Ramos (cell line): ENCODE results near the gene P2RY2.
"Not testable (repeated sequence)": the region's sequence is repeated elsewhere in the genome, so short reads cannot be mapped to it uniquely, and the experiment has no call there.

ENCODE experiments used
- in situ Hi-C: fragments of 300-500 bp; cut with MboI; formaldehyde crosslinking; loops from one replicate; pipeline ENCODE4 v1.14.3; 2022; ENCODE audit warnings: low sequenced_read_pairs; ENCODE audit not compliant: unreplicated experiment

Gene P2RY2

GRCh38 chr11:73186886-73187285, 31.2 kb upstream of the P2RY2 start:
- in situ Hi-C loops: no loop called here

DNA sequence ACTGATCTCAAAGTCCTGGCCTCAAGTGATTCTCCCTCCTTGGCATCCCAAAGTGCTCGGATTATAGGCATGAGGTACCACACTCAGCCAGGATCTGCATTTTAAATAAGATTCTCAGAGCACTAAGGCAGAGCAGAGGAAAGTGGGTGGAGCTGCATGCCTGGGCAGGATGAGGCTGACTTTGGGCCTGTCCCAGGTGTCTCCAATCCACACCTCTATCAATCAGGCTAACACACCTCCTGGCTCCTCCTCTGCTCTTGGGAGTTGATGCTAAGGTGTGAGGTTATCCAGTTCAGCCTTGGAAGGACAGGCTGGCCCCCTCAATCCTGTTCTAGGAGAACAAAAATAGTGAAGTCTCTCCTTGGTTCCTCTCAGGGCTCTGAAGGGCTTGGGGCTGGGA, 30.2 kb upstream of the P2RY2 start:
- in situ Hi-C loops: no loop called here

DNA sequence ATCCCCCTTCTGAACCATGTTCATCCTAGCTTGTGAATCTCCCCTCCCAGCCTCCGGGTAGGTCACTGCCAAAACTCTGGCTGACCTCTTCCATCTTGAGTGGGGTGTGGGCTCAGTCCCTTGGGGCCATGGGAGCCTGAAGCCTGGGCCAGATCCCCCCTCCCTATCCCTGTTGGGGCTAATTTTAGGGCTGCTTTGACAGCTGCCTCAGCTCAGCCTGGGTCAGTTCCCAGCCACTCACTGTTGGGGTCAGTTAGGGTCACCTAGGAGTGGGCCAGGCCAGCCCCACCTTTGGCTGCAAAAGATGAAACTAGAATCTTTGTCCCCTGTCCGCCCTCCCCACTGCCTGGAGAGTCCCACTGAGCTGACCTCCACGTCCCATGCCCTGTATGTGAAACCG, 29.8 kb upstream of the P2RY2 start:
- in situ Hi-C loops: no loop called here

- in situ Hi-C loops: no loop called here
Measured at GRCh38 chr11:73189315-73189714, 28.8 kb upstream of the P2RY2 start.

DNA sequence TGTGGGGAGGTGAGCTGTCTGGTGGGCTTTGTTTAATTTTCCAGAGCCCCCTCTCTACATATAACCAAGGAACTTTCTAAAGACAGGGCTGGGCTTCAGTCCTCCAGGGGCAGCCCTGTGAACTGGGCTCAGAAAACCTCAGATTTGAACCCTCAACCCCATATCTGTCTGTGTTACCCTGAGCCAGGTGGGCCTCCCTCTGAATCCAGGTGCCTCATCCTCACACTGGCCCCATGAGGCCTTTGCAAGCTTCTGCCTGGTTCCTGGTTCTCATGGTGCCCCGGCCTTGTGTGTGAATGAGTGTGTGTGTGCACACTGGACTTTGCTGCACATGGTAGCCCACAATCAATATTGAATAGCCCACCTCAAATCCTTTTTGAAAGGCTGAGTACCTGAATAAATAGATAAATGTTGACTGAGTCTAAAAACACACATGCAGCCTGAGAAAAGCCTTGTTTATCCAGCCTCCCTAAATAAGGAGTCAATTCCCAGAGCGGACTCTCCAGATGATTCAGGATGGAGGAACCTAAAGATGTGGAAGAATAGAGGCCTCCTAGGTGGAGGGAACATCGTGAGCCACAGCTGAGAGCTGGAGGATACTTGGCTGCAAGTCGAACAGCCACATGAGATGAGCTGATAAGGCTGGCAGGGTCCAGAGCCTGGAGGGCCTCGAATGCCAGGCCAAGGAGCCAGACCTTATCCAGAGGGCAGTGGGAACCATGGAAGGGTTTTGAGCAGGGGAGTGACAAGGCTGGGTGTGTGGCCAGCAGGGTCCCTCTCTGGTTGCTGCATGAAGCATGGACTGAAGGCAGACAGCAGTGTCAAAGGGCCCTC, 28.1 kb upstream of the P2RY2 start:
- in situ Hi-C loops: no loop called here

- in situ Hi-C loops: no loop called here
Measured at GRCh38 chr11:73190557-73190885, 27.6 kb upstream of the P2RY2 start.

DNA sequence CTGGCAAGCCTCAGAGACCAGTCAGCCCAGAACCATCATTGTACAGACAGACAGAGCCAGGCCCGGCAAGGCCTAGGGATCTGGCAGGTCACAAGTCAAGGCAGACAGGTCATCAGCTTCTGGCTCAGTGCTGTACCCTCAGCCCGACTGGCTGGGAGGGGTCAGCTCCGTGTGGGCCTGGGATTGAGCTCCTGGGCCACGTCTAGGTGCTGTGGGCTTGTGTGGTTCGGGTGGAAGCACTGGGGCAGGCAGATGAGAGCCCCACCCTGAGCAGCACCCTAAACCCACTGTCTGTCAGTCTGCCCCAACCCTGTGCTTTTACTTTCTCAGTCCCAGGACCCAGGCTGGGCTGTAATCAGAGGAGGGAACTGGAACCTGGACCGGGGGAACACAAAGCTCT, 26.9 kb upstream of the P2RY2 start:
- in situ Hi-C loops: no loop called here

DNA sequence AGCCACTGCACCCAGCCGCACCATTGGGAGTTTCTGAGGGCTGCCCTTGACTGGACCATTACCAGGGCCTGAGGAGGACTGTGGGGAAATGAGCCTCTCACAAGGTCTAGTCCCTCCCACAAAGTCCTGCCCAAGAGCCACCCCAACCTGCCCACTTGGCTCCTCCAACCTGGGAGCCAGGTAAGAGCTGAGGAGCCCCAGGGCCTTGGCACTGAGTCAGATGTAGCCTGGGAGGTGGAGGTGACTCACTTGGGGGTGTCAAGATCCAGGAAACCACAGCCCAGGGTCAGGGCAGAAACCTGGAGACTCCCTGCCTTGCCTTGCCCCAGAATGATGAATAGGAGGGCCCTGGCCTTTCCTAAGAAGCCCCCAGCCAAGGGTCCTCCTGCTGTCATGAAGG, 25.8 kb upstream of the P2RY2 start:
- in situ Hi-C loops: no loop called here

DNA sequence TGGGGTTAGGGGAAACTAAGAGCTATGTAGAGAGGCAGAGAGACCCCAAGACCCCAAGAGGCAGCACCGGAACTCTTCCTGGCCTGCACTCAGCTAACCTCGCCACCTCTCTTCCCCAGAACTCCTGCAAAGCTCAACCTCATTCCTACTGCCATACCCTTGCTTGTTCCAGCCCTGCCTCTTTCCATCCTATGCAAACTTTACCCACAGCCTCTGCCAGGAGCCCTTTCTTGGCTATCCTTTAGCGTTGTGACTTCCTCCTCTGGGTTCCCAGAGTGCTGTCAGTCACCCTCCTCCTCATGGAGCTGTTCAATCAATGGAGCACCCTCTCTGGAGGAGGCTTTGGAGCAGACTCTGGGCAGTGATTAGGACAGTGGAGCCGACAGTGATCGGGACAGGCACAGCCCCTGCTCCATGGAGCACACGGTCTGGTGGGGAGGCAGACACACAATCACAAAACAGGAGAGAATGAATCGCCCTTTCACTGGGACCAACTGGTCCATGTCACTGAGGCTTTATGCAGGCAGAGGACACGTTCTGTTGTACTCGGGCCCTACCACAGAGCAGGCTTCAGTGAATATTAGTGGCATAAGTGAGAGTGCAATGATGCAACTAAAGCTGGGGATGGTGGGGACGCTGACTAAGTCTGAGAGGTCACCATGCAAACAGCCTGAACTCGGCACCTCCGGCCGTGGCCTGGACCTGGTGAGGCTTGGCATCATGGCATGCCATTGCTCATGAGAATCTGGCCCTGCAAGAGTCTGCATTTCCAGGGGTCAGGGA, 24.6 kb upstream of the P2RY2 start:
- in situ Hi-C loops: no loop called here

DNA sequence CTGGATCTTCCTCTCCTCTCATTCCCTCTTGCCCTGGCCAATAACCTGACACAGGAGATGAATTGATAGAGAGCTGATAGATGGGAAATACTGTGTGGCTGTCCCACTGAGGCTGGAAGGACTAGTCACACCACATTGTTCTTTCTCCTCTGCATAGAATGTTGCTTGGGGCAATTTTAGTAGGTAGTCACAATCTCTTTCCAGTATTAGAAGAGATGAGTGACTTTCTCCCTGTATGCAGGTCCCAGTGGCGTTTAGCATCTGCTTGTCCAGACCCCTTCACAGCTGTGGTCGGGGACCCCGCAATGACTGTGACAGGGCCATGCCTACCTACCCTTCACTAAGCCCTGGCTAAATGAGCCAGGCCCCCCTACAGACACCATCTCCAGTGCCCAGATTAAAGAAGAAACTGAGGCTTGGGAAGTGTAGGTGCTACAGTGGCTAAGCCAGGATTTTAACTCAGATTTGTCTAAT, 24.0 kb upstream of the P2RY2 start:
- in situ Hi-C loops: no loop called here

DNA sequence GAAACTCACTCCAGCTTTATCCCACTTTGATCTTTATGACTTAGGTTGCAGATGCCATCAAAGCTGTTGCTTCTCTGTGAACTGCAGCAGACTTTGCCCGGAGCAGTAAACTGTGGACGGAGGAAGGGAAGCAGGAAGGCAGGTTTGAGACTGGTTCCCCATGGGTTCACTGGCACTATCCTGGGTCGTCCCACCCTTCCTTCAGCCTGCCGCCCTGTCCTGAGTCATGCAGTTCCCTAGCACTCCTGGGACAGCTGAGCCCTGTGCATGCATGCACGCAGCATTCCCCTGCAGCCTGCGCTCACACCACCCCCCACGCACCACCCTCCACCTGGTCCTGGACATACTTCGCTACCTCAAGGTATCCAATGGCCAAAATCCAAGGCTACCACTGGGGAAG, 23.5 kb upstream of the P2RY2 start:
- in situ Hi-C loops: no loop called here

- in situ Hi-C loops: no loop called here
Measured at GRCh38 chr11:73195191-73196007, 22.7 kb upstream of the P2RY2 start.

DNA sequence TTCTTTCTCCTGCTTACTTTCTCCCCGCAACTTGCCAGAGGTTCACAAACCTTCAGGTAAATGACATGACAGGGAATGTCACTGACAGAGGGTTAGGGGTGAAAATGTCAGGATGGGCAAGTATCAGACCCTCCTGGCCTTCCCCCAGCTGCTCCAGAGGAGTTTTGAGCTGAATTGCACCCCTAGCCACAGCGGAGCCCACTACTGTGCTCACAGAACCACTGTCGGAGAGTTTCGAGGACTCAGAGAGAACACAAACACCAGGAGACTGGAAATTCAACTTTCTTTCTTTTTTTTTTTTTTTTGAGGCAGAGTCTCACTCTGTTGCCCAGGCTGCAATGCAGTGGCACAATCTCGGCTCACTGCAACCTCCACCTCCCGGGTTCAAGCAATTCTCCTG, 21.5 kb upstream of the P2RY2 start:
- in situ Hi-C loops: no loop called here

DNA sequence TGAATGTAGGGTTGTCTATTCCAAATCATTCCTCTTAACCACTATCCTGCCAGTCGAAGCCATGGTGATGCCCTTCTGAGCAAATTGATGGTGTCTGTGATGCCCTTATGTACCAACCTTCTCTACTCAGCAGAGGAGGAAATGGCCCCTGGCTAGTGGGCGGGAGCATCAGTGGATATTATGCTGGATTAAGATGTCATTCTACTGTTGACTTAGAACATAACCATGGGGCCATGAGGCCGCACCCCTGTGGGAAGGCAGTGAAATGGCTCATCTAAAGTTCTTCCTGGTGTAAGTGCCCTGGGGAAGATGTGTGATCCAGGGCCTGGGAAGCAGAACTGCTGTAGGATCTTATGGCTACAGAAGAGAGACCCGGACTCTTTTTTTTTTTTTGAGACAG, 20.7 kb upstream of the P2RY2 start:
- in situ Hi-C loops: no loop called here

GRCh38 chr11:73197787-73198186, 20.3 kb upstream of the P2RY2 start:
- in situ Hi-C loops: not testable (repeated sequence)

DNA sequence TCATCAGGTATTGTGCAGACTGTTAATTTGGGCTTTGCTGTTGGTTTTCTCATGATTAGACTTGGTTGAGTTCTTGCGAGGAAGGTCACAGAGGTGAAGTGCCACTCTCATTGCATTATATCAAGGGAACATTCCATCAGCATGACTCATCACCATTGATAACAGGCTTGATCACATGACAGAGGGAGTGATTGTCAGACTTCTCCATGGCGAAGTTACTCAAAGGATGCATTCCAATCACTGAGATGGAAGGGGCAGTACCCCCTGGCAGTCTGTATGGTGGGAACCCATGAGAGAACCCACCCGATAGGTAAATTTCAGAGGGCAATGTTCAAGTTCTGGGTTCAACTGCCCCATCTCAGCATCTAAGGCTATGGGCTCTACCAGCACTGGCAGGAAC, 19.4 kb upstream of the P2RY2 start:
- in situ Hi-C loops: no loop called here

GRCh38 chr11:73199446-73199845, 18.6 kb upstream of the P2RY2 start:
- in situ Hi-C loops: no loop called here

DNA sequence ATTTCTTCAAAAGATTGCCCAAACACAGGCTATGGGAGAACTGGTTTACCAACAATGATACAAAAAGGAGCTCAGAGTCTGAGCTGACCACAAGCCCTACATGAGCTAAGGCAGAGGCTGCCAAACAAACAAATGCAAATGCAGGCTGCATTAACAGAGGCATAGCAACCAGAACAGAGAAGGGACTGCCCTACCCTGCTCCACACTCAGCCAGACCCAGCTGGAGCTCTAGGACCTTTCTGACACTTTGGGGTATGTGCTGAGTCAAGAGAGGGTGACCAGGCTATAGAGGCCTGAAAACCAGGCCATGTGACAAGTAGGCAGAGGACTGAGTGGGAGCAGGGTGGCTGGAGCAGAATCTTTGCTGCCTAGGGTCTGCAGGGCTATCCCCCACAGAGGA, 17.8 kb upstream of the P2RY2 start:
- in situ Hi-C loops: no loop called here

DNA sequence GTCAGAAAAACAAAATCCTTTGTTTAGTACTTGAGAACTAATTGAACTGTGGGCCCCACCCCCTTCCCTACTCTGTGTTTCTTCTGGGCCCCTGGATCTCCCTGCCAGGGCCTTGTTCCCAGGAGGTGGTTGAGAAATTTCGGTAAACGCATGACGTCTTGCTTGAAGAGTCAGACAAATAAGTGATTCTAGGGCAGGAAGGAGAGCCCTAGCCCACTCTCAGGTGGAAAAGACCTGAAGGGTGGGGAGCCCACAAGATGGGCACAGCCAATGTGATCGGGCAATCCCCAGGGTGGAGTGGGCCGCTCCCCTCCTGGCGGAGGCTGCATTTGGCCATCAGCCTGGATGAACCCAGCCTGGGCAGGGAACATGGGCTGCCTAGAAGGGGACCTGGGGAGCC, 16.8 kb upstream of the P2RY2 start:
- in situ Hi-C loops: no loop called here

DNA sequence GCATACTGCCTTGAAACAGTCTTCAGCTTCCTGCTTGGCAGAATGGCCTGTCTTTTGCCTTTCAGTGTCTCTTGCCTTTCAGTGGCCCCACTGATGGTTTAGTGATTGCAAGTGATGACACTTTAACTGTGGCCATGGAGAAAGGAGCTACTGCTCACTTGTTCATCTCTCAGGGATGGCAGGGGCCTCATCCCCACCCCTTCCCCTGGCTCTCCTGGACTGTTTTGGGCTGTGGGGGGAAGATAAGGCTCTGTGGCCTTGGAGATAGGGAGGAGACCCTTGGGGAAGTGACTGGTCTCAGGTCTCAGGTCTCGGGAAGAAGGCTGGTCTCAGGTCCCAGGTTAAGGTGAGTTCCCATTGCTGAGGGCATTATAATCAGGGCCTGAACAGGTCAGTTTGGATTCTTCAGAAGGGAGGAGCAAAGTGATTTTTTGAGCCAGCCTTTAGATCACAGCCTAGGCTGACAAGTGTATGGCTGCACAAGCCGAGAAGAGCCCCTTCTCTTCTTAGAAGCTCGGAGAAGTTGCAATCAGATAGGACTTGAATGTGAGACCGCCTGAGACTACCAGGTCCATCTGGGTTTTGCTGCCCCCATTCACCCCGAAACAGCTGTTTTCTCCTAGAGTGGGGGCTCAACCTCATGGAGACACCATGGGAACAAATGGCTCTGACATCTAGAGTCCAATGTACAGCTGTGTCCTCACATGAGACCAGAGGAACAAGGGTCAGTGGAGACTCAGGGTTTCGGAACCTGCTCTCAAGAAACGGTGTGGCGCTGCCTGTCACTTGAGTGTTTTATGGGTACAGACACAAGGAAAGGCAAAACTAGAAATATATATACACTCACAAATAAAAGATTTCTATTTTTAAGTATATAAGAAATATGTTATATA, 15.9 kb upstream of the P2RY2 start:
- in situ Hi-C loops: no loop called here
